GM12864 (cell line): ENCODE results near the gene BANP.
"Not testable (repeated sequence)": the region's sequence is repeated elsewhere in the genome, so short reads cannot be mapped to it uniquely, and the experiment has no call there.

Source experiments
- DNase-seq: peaks from one replicate; pipeline ENCODE4 v3.0.0-alpha.2; 2011; ENCODE audit warnings: low read depth
- H3K4me3 ChIP-seq: 2 replicates; pipeline ENCODE4 v1.5.1; 2011; ENCODE audit warnings: mild to moderate bottlenecking, low read depth, low read length, control low read depth
- TF ChIP-seq, protein P1 (sequence below): IDR thresholded peaks from 2 replicates; pipeline ENCODE4 v1.5.1; 2011; ENCODE audit warnings: low read depth, mild to moderate bottlenecking, moderate library complexity, low read length, control low read depth, inconsistent platforms; ENCODE audit errors: missing control alignments

BANP gene

DNA sequence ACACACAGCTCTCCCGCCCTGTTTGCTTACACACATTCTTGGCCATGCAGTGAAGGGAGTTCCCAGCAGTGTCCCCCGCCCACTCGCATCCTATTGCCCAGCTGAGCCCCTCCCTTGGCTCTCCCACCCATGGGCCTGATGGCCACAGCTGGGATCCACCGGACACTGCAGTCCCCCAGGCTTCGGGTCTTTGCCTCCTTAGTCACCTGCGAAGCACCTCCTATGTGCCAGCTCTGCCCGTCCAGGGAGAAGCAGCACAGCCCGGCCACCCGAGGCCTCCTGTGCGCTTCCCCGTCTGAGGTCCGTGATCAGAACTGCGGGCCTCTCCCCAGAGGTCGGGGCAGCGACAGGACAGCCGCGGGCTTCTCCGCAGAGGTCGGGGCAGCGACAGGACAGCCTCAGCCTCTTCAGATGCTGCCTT is 136.9 kb downstream of the BANP start:
- no peak overlapping the region for H3K4me3 ChIP-seq
- DNase-seq: no peak
- TF ChIP-seq, protein P1, sequence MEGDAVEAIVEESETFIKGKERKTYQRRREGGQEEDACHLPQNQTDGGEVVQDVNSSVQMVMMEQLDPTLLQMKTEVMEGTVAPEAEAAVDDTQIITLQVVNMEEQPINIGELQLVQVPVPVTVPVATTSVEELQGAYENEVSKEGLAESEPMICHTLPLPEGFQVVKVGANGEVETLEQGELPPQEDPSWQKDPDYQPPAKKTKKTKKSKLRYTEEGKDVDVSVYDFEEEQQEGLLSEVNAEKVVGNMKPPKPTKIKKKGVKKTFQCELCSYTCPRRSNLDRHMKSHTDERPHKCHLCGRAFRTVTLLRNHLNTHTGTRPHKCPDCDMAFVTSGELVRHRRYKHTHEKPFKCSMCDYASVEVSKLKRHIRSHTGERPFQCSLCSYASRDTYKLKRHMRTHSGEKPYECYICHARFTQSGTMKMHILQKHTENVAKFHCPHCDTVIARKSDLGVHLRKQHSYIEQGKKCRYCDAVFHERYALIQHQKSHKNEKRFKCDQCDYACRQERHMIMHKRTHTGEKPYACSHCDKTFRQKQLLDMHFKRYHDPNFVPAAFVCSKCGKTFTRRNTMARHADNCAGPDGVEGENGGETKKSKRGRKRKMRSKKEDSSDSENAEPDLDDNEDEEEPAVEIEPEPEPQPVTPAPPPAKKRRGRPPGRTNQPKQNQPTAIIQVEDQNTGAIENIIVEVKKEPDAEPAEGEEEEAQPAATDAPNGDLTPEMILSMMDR: no peak

DNA sequence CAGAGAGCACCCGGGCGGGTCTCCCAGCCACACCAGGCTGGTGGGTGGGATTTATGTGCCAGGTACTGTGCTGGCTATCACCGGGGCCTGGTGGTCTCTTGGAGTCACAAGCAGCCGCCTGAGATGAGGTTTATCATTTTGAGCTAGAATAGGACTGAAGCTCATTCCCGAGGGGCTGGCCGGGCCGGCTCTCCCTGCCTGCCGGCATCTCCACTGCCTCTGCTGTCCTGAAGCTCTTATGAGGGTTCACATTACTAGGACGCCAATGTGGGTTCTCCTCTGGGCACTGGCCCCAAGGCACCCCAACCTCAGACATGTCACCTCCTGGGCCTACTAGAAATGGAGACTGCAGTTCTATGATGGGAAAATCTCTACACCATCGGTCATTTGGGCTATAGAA is 137.4 kb downstream of the BANP start:
- not testable (repeated sequence) for DNase-seq, H3K4me3 ChIP-seq

DNA sequence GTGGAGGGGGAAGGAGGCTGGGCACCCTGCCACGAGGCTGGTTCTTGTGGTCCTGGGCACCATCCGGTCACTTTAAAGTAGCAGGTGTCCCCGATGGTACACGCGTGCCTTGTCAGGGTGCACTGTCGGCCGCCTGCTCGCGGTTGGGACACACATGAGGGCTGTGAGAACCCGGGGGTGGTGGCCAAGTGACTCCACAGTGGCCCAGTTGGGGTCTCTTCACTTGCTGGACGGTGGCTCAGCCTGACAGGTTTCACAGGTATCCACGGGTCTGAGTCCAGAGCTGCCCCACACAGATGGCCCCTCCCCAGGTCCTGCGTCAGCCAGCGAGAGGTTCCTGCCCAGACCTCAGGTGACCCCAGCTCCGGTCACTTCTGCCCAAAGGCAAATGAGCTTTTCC is 137.8 kb downstream of the BANP start:
- DNase-seq, H3K4me3 ChIP-seq: not testable (repeated sequence)

DNA sequence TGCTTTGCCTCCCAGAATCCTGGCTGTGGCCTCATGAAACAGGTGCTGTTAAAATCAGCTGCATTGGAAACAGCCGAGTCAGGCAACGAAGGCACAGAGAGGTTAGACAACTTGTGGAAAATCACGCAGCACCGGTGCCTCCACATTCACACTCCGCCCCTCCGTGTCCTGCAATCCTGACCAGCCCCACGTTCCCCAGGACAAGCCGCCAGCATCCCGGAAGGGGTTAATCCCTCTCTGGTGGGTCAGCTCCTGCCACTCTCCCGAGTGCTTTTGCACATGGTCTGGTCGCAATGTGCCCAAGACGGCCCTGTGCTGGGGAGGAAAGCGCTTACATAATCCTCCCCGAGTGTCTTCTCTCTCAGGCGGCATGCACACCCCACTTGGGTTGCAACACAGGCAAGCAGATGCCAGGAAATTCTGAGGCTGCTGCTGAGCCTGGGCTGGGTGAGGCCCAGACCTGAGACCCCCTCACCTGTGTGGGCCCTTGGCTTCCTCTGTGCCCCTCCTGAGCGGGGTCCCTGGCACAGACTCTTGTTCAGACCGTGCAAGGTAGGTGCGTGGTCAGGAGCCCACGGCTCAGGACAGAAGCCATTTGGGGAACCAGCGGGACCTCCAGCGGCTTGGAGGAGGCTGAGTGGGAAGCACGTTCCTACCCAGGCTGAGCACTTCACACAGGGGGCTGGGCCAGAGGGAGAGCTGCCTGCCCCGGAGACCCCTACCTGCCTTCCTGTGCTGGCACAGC is 138.6 kb downstream of the BANP start:
- H3K4me3 ChIP-seq, DNase-seq: not testable (repeated sequence)

DNA sequence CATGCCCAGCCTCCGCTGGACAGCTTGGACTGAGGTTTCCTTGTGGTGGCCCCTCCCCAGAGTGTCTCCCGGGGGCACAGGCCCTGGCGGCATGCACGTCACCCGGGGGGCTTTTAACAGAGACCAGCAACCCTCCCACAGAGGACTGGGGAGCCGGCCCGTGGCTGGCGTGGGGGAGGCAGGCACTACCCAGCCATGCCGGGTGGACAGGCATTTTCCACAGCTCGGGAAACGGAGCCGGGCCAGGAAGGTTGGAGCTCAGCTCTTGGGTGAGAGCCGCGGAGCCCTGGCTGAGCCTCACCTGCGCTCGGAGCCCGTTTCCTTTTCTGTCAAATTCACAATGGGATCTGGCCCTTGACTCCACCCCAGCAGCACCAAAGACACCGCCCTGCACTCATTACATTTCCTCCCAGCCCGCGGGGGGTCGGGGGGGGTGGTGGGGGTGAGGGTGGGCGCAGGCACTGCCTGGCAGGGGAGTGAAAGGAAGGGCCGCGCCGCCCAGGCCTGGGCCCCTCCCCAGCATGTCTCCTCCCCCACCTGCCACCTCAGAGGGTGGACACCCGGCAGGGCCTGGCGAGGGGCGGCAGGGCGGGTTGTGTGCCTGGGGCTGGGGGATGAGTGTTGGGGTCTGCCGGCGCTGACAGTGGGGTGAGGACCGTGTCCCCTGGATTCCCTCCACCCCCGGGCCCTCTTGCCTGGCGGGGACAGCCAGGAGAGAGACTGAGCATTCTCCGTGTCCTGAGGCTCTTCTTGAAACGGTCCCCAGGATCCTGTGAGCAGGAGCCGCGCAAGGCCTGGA is 139.3 kb downstream of the BANP start:
- not testable (repeated sequence) for H3K4me3 ChIP-seq, DNase-seq

DNA sequence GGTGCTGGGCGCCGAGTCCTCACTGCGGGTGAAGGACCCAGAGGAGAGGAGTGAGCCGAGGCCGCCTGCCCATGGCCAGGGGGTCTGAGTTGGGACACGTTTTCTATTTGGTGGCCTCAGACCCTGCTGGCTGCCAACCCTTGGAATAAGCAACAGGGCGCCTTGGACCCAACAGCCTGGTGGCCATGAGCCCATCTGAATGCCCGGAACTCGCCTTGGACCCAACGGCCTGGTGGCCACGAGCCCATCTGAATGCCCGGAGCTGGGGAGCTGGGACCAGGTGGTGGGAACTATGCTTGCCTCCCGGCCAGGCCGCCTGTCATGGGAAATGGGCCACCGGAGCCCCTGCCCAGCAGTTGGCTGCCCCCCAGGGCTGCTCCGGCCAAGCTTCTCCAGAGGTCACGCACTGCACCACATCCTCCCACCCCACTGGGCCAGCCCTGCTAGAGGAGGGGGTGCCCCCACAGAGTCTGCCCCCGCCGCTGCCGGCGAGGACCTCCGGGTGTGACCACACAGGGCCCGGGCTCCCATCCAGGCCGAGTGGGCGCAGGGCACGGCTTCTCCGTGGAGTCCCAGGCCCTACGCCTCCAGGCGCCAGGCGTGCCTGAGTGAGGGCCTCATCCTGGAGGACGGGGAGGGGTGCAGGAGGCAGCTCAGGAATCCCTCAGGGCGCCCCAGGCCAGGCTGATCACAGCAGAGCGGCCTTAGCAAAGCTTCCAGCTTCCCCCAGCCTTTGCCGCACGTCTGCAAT is 140.2 kb downstream of the BANP start:
- not testable (repeated sequence) for DNase-seq, H3K4me3 ChIP-seq

- H3K4me3 ChIP-seq, DNase-seq: not testable (repeated sequence)
Observed at GRCh38 chr16:88091972-88092302, 140.7 kb downstream of the BANP start.

GRCh38 chr16:88092791-88093555 is 141.7 kb downstream of the BANP start:
- not testable (repeated sequence) for DNase-seq, H3K4me3 ChIP-seq

DNA sequence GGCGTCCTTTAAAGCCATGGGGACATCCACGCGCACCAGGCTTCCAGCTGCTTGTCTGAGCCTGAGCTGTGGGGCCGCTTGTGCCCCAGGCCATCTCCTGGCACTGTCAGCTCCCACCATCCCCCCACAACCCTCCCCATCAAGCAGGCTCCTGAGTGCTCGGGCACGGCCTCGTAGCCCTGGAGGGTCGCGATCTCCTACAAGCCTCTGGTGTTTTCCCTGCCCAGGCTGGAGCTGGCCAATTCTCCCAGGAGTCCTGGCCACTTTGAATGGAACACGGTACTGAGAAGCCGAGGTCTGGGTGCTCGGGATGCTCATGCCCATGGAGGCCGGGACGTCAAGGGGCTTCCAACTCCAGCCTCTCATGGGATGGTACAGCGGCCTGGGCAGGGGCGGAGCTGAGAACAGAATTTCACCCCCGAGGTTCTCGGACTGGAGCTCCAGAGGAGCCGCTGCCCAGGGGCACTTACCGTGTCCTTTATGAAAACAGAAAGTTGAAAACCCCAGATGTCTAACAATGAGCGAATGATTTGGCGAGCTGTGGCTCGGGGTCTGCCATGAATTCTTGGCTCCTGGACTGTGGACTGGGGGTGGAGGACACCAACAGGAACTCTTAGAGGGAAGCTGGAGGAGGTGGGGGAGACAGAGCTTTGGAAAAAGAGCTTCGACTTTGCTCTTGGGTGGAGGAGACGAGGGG is 142.5 kb downstream of the BANP start:
- not testable (repeated sequence) for H3K4me3 ChIP-seq, DNase-seq

GRCh38 chr16:88094253-88094575 is 143.0 kb downstream of the BANP start:
- not testable (repeated sequence) for H3K4me3 ChIP-seq, DNase-seq

GRCh38 chr16:88094900-88095299 is 143.7 kb downstream of the BANP start:
- DNase-seq, H3K4me3 ChIP-seq: not testable (repeated sequence)

DNA sequence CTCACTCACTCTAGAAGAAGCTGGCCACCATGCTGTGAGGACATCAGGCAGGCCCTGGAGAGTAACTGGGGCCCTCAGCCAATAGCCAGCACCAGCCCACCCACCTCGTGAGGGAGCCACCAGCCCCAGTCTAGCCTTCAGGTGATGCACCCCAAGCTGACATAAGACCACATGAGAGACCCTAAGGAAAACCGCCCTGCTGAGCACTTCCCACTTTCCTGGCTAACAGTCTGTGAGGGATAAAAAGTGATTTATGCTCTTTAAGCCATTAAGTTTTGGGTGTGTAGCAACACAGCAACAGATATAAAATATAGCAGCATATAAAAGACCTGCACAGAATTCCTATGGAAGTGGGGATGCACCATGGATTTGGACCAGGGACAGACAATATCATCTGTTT is 145.4 kb downstream of the BANP start:
- DNase-seq, H3K4me3 ChIP-seq: not testable (repeated sequence)

- not testable (repeated sequence) for H3K4me3 ChIP-seq, DNase-seq
Observed at GRCh38 chr16:88098731-88099562, 147.7 kb downstream of the BANP start.
